Keratinocyte (primary cell): ENCODE data around the gene KDSR. TPM values are rescaled to one million over a fixed set of nuclear protein-coding genes. Genes with fewer than 3 reads are reported as not detected.
A peak's percentile ranks its signal among the peaks of the same experiment; 100 is the strongest.

ENCODE experiments used
- DNase-seq: peaks from one replicate; pipeline ENCODE4 v3.0.0-alpha.2; 2011; ENCODE audit warnings: low read depth, missing footprints, low spot score
- FAIRE-seq: peaks from 2 replicates; lab custom pipeline; 2011; peaks lifted over from hg19 to GRCh38; lab: Jason Lieb, UNC
- H2AFZ ChIP-seq: 2 replicates; pipeline ENCODE4 v1.6.0; 2012; ENCODE audit warnings: low read length, control low read depth, inconsistent platforms; ENCODE audit not compliant: control insufficient read depth
- H3K27ac ChIP-seq: 2 replicates; pipeline ENCODE4 v1.5.1; 2011; ENCODE audit warnings: low read length; ENCODE audit not compliant: control insufficient read depth, insufficient read depth
- H3K27me3 ChIP-seq: 3 replicates; pipeline ENCODE4 v1.6.0; 2011; ENCODE audit warnings: low read length; ENCODE audit not compliant: control insufficient read depth, insufficient read depth; ENCODE audit errors: extremely low read depth
- H3K36me3 ChIP-seq, 2 experiments: 2 replicates in 1 of 2; 3 replicates in 1 of 2; pipeline ENCODE4 v1.5.1; 2011; ENCODE audit warnings: low read length in 2 of 2, mild to moderate bottlenecking in 1 of 2; ENCODE audit not compliant: control insufficient read depth in 2 of 2, insufficient read depth in 2 of 2; ENCODE audit errors: extremely low read depth in 1 of 2
- H3K4me1 ChIP-seq: 3 replicates; pipeline ENCODE4 v1.5.1; 2011; ENCODE audit warnings: low read length; ENCODE audit not compliant: control insufficient read depth, insufficient read depth; ENCODE audit errors: extremely low read depth
- H3K4me2 ChIP-seq: 3 replicates; pipeline ENCODE4 v1.6.0; 2011; ENCODE audit warnings: low read depth, low read length; ENCODE audit not compliant: control insufficient read depth, insufficient read depth; ENCODE audit errors: extremely low read depth
- H3K4me3 ChIP-seq, 3 experiments: fragments of 200-600 bp in 1 of 3; sonication (generic) in 1 of 3; 2 replicates in 2 of 3; 3 replicates in 1 of 3; pipeline ENCODE4 v1.5.1; 2011 to 2016; ENCODE audit warnings: low read length in 3 of 3, mild to moderate bottlenecking in 3 of 3, control low read depth in 2 of 3, inconsistent platforms in 1 of 3, low read depth in 1 of 3, mixed read lengths in 1 of 3, mixed run types in 1 of 3, moderate library complexity in 1 of 3; ENCODE audit not compliant: control insufficient read depth in 2 of 3, insufficient read depth in 2 of 3; ENCODE audit errors: extremely low read depth in 1 of 3
- H3K79me2 ChIP-seq: 2 replicates; pipeline ENCODE4 v1.6.0; 2012; ENCODE audit warnings: low read length; ENCODE audit not compliant: control insufficient read depth, insufficient read depth
- H3K9ac ChIP-seq: 3 replicates; pipeline ENCODE4 v1.6.0; 2011; ENCODE audit warnings: low read length; ENCODE audit not compliant: control insufficient read depth, insufficient read depth; ENCODE audit errors: extremely low read depth
- H3K9me1 ChIP-seq: 3 replicates; pipeline ENCODE4 v1.6.0; 2011; ENCODE audit warnings: low read length; ENCODE audit not compliant: control insufficient read depth, insufficient read depth; ENCODE audit errors: extremely low read depth
- H3K9me3 ChIP-seq: 2 replicates; pipeline ENCODE4 v1.5.1; 2012; ENCODE audit warnings: low read depth, low read length; ENCODE audit not compliant: control insufficient read depth
- H4K20me1 ChIP-seq: 3 replicates; pipeline ENCODE4 v1.6.0; 2011; ENCODE audit warnings: low read length; ENCODE audit not compliant: control insufficient read depth, insufficient read depth; ENCODE audit errors: extremely low read depth
- CTCF ChIP-seq, 3 experiments: IDR thresholded peaks in 1 of 3; conservative IDR thresholded peaks in 1 of 3; optimal IDR thresholded peaks in 1 of 3; 2 replicates in 2 of 3; 3 replicates in 1 of 3; pipeline versions ENCODE3 to v1.5.1; 2011; ENCODE audit warnings: low read length in 3 of 3, mild to moderate bottlenecking in 3 of 3, moderate library complexity in 2 of 3, control low read depth in 1 of 3, inconsistent platforms in 1 of 3; ENCODE audit not compliant: insufficient read depth in 2 of 3; ENCODE audit errors: extremely low read depth in 1 of 3
- EZH2 ChIP-seq: IDR thresholded peaks from one replicate; pipeline ENCODE4 v1.6.1; 2012; ENCODE audit warnings: inconsistent platforms, mild to moderate bottlenecking, low read length, moderate library complexity
- dilution Hi-C: fragments of 300-500 bp; cut with MboI; formaldehyde crosslinking; loops from one replicate; pipeline ENCODE4 v1.7.0; 2020; ENCODE audit warnings: low sequenced_read_pairs; ENCODE audit not compliant: extremely low pct_ligation_motif_present
- polyA plus RNA-seq, 5 experiments: library from polyadenylated mRNA; depleted of rRNA in 3 of 5; stranded (reverse) in 3 of 5; stranded (forward) in 1 of 5; unstranded in 1 of 5; fragments of >200 nt; gene quantifications; 1 replicate in 1 of 5; 2 replicates in 3 of 5; 3 replicates in 1 of 5; pipeline versions ENCODE4 v1.2.1 to v1.2.3, GENCODE V29; 2011 to 2012; ENCODE audit warnings: missing spikeins in 2 of 5, low read depth in 1 of 5, low replicate concordance in 1 of 5

Gene KDSR
- polyA plus RNA-seq, 1 donor (not counting 4 experiments of a cell fraction or from before 2014, with no cell fraction given), result 68.6 TPM

GRCh38 chr18:63410792-63411191 is 43.8 kb upstream of the KDSR start:
- Histone ChIP-seq H3K79me2 (peaks cover 60% of the 10 kb centered on the region), H3K4me1 (peaks cover 50% of the 10 kb centered on the region), H2AFZ (no peak overlapping the region), H3K9me3 (no peaks in the 10 kb centered on the region), H3K9ac (peak overlapping the region; percentile 34), H3K9me1 (no peaks in the 10 kb centered on the region), H3K4me3 (peak overlapping the region in 1 of 3 experiments; percentile 22), H3K4me2 (peak overlapping the region; percentile 59), H3K36me3 (peaks cover 20 to 36% of the 10 kb centered on the region in 2 experiments), H3K27ac (peak overlapping the region; percentile 85), H4K20me1 (no peaks in the 10 kb centered on the region), H3K27me3 (no peaks in the 10 kb centered on the region)
- no peak for TF ChIP-seq EZH2
- no peak for TF ChIP-seq CTCF (optimal IDR thresholded peaks at IDR 0.05 in 1 of 3, IDR thresholded peaks at IDR 0.05 in 1 of 3, conservative IDR thresholded peaks at IDR 0.05 in 1 of 3; ENCODE audit: extremely low read depth in 1 of 3, insufficient read depth in 2 of 3, low read length in 3 of 3)
- dilution Hi-C loops, result no loop called here
- FAIRE-seq (peak; percentile 97), DNase-seq (no peak)

GRCh38 chr18:63409301-63409700 is 42.3 kb upstream of the KDSR start:
- DNase-seq (peak; percentile 55), FAIRE-seq (peak; percentile 98)
- Histone ChIP-seq H4K20me1 (no peaks in the 10 kb centered on the region), H3K9ac (peak overlapping the region; percentile 55), H3K9me1 (no peaks in the 10 kb centered on the region), H3K9me3 (no peaks in the 10 kb centered on the region), H3K27me3 (no peaks in the 10 kb centered on the region), H3K36me3 (peaks cover 12 to 26% of the 10 kb centered on the region in 2 experiments), H3K4me3 (no peak overlapping the region), H3K79me2 (peaks cover 50% of the 10 kb centered on the region), H3K4me2 (peak overlapping the region; percentile 39), H2AFZ (no peak overlapping the region), H3K27ac (peak overlapping the region; percentile 85), H3K4me1 (peaks cover 50% of the 10 kb centered on the region)
- dilution Hi-C loops, result no loop called here
- no peak for TF ChIP-seq EZH2
- no peak for TF ChIP-seq CTCF (optimal IDR thresholded peaks at IDR 0.05 in 1 of 3, IDR thresholded peaks at IDR 0.05 in 1 of 3, conservative IDR thresholded peaks at IDR 0.05 in 1 of 3; ENCODE audit: extremely low read depth in 1 of 3, insufficient read depth in 2 of 3, low read length in 3 of 3)
